Prostate gland (tissue), 2 donors: ENCODE measurements around the gene DCX.

Experiments used
- CTCF ChIP-seq, 4 experiments: fragments of 200-600 bp in 2 of 4; fragments of 450-650 bp in 2 of 4; sonication (generic) in 2 of 4; IDR thresholded peaks; 1 replicate in 3 of 4; 2 replicates in 1 of 4; pipeline ENCODE4 v1.5.1; 2016 to 2019; ENCODE audit warnings: antibody characterized with exemption in 4 of 4, mild to moderate bottlenecking in 2 of 4, moderate library complexity in 2 of 4
- POLR2AphosphoS5 ChIP-seq: sonication (generic); formaldehyde crosslinking; IDR thresholded peaks from one replicate; pipeline ENCODE4 v1.6.1; 2017; ENCODE audit warnings: antibody characterized with exemption

GRCh38 chrX:111355523-111356115, 56.4 kb downstream of the DCX start:
- TF ChIP-seq CTCF (IDR thresholded peaks at IDR 0.05) (no peak), POLR2AphosphoS5 (no peak)
